Measurements from ENCODE around the gene UBE2V1.

Gene UBE2V1

DNA sequence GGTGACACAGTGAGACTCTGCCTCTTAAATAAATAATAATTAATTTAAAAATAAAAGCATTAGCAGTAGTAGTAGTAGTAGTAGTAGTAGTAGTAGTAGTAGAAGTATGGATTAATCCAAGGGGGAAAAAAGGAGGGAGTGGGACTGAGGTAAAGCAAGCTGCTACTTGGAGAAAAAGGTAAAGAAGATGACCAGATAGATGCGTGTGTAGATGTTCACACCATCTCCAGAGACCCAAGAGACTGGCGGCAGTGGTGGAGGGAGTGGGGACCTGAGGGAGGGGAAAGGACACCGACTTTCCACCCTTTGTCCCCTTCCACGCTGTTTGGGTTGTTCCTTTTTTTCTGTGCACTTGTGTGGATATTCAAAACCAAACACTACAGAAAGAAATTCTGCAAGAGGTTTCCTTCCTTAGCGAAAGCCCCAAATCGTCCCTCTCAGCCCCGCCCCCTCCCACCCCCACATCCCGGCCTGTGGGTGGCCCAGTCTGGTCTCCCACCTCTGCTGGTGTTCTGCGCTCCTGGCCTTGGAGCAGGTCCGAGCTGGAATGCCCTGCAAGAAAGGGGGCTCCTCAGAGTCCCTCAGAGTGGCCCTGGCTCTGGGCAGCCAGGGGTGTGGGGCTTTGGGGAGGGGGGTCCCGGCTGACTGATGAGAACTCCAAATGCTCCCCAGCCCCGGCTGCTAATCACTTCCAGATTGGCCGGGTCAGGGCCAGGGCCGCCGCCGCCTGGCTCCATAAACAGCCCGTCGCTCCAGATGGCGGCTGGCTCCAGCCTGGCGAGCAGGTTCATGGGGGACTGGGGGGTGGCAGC, 60.2 kb downstream of the UBE2V1 start:
- no peaks in the 10 kb centered on the region for H3K79me2 ChIP-seq (ENCODE audit: low read length)
- DNase-seq, result no peak
- H3K4me2 ChIP-seq (ENCODE audit: low read depth, low read length), result no peak overlapping the region
- peaks cover 14% of the 10 kb centered on the region for H3F3A ChIP-seq (ENCODE audit: insufficient read depth, low read length)
- H2AFZ ChIP-seq (ENCODE audit: low read length), result no peak overlapping the region
- H3K4me3 ChIP-seq (ENCODE audit: low read length), result no peak overlapping the region
- H4K20me1 ChIP-seq (ENCODE audit: insufficient read depth, low read length), result no peaks in the 10 kb centered on the region
- H3K27ac ChIP-seq (ENCODE audit: low read length), result no peak overlapping the region
- TF ChIP-seq EZH2phosphoT487 (IDR thresholded peaks at IDR 0.05; ENCODE audit: low read length) (no peak), EZH2 (optimal IDR thresholded peaks at IDR 0.05; ENCODE audit: low read depth, low read length) (no peak)
- TF ChIP-seq, protein P1, sequence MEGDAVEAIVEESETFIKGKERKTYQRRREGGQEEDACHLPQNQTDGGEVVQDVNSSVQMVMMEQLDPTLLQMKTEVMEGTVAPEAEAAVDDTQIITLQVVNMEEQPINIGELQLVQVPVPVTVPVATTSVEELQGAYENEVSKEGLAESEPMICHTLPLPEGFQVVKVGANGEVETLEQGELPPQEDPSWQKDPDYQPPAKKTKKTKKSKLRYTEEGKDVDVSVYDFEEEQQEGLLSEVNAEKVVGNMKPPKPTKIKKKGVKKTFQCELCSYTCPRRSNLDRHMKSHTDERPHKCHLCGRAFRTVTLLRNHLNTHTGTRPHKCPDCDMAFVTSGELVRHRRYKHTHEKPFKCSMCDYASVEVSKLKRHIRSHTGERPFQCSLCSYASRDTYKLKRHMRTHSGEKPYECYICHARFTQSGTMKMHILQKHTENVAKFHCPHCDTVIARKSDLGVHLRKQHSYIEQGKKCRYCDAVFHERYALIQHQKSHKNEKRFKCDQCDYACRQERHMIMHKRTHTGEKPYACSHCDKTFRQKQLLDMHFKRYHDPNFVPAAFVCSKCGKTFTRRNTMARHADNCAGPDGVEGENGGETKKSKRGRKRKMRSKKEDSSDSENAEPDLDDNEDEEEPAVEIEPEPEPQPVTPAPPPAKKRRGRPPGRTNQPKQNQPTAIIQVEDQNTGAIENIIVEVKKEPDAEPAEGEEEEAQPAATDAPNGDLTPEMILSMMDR (IDR thresholded peaks at IDR 0.05; ENCODE audit: low read length), result no peak
- H3K27me3 ChIP-seq (replicated peaks; ENCODE audit: insufficient read depth, low read length), result no peaks in the 10 kb centered on the region
- no peaks in the 10 kb centered on the region for H3K9me3 ChIP-seq (replicated peaks; ENCODE audit: insufficient read depth, low read length)
- H3K9me2 ChIP-seq (replicated peaks; ENCODE audit: insufficient read depth, low read length), result no peaks in the 10 kb centered on the region
- no peaks in the 10 kb centered on the region for H3K36me3 ChIP-seq (replicated peaks; ENCODE audit: insufficient read depth, low read length)
- peaks cover 20% of the 10 kb centered on the region for H3K4me1 ChIP-seq (ENCODE audit: low read length)
- no peak overlapping the region for H3K9ac ChIP-seq (ENCODE audit: low read length)

DNA sequence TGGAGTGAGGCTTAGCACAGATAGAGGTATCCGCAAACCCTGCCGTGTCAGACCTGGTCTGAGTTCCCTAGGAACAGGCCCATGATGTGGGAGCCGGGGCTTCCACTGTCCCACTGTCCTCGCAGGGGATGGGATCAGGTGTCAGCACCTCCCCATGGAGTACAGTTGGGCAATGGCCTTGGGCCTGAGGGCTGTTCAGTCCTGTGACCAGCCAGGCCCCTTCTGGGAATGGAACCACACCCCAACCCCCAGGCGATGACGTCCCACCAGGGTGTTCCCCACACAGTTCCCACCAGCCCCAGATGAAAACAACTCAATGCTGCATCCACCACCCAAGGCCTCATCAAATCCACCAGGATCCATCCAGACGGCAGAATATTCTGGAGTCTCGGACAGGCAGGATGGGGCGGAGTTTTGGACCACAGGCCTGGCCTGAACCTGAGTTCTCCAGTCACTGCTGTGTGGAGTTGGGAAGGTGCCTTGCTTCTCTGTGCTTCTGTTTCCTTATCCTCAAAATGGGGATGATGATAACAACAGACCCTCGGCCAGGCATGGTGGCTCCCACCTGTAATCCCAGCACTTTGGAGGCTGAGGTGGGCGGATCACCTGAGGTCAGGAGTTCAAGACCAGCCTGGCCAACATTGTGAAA, 62.2 kb downstream of the UBE2V1 start:
- no peaks in the 10 kb centered on the region for H3K36me3 ChIP-seq (replicated peaks; ENCODE audit: insufficient read depth, low read length)
- H3K9me2 ChIP-seq (replicated peaks; ENCODE audit: insufficient read depth, low read length), result no peaks in the 10 kb centered on the region
- TF ChIP-seq, protein P1 (IDR thresholded peaks at IDR 0.05; ENCODE audit: low read length), result no peak
- TF ChIP-seq EZH2phosphoT487 (IDR thresholded peaks at IDR 0.05; ENCODE audit: low read length) (no peak), EZH2 (optimal IDR thresholded peaks at IDR 0.05; ENCODE audit: low read depth, low read length) (no peak)
- no peak overlapping the region for H3K27ac ChIP-seq (ENCODE audit: low read length)
- no peaks in the 10 kb centered on the region for H3F3A ChIP-seq (ENCODE audit: insufficient read depth, low read length)
- no peaks in the 10 kb centered on the region for H3K27me3 ChIP-seq (replicated peaks; ENCODE audit: insufficient read depth, low read length)
- H3K4me1 ChIP-seq (ENCODE audit: low read length), result peaks cover 5% of the 10 kb centered on the region
- DNase-seq, result no peak
- no peaks in the 10 kb centered on the region for H3K79me2 ChIP-seq (ENCODE audit: low read length)
- no peak overlapping the region for H3K4me3 ChIP-seq (ENCODE audit: low read length)
- no peaks in the 10 kb centered on the region for H3K9me3 ChIP-seq (replicated peaks; ENCODE audit: insufficient read depth, low read length)
- H4K20me1 ChIP-seq (ENCODE audit: insufficient read depth, low read length), result no peaks in the 10 kb centered on the region
- no peak overlapping the region for H3K4me2 ChIP-seq (ENCODE audit: low read depth, low read length)
- no peak overlapping the region for H3K9ac ChIP-seq (ENCODE audit: low read length)
- no peak overlapping the region for H2AFZ ChIP-seq (ENCODE audit: low read length)

DNA sequence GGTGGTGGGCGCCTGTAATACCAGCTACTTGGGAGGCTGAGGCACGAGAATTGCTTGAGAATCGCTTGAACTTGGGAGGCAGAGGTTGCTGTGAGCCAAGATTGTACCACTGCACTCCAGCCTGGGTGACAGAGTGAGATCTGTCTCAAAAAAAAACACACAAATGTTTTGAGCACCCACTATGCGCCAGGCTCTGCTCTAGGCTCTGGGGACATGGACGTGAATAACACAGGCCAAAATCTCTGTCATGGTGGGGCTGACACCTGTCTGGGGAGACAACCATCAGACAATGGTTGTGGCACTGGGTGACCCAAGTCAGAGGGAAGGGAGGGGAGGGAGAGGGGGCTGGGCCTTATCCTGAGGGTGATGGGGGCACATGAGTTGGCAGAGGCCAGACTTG, 62.7 kb downstream of the UBE2V1 start:
- Histone ChIP-seq H3K4me3 (ENCODE audit: low read length) (no peak overlapping the region), H3K36me3 (replicated peaks; ENCODE audit: insufficient read depth, low read length) (no peaks in the 10 kb centered on the region), H3K9me3 (replicated peaks; ENCODE audit: insufficient read depth, low read length) (no peaks in the 10 kb centered on the region), H3K27me3 (replicated peaks; ENCODE audit: insufficient read depth, low read length) (no peaks in the 10 kb centered on the region), H3K4me2 (ENCODE audit: low read depth, low read length) (no peak overlapping the region), H2AFZ (ENCODE audit: low read length) (no peak overlapping the region), H3K27ac (ENCODE audit: low read length) (no peak overlapping the region), H3K4me1 (ENCODE audit: low read length) (peaks cover 5% of the 10 kb centered on the region), H3K79me2 (ENCODE audit: low read length) (no peaks in the 10 kb centered on the region), H3K9me2 (replicated peaks; ENCODE audit: insufficient read depth, low read length) (no peaks in the 10 kb centered on the region), H3K9ac (ENCODE audit: low read length) (no peak overlapping the region), H3F3A (ENCODE audit: insufficient read depth, low read length) (no peaks in the 10 kb centered on the region), H4K20me1 (ENCODE audit: insufficient read depth, low read length) (no peaks in the 10 kb centered on the region)
- no peak for DNase-seq
- no peak for TF ChIP-seq EZH2phosphoT487 (IDR thresholded peaks at IDR 0.05; ENCODE audit: low read length)
- TF ChIP-seq EZH2 (optimal IDR thresholded peaks at IDR 0.05; ENCODE audit: low read depth, low read length), result no peak
- TF ChIP-seq, protein P1 (IDR thresholded peaks at IDR 0.05; ENCODE audit: low read length), result no peak
